GM12872 (cell line): ENCODE data around the gene GPBAR1.

Experiments used
- TF ChIP-seq, protein P1 (sequence below): IDR thresholded peaks from 3 replicates; pipeline ENCODE4 v1.5.1; 2011; ENCODE audit warnings: low read depth, mild to moderate bottlenecking, low read length, moderate library complexity; ENCODE audit not compliant: insufficient read depth

GPBAR1 gene

DNA sequence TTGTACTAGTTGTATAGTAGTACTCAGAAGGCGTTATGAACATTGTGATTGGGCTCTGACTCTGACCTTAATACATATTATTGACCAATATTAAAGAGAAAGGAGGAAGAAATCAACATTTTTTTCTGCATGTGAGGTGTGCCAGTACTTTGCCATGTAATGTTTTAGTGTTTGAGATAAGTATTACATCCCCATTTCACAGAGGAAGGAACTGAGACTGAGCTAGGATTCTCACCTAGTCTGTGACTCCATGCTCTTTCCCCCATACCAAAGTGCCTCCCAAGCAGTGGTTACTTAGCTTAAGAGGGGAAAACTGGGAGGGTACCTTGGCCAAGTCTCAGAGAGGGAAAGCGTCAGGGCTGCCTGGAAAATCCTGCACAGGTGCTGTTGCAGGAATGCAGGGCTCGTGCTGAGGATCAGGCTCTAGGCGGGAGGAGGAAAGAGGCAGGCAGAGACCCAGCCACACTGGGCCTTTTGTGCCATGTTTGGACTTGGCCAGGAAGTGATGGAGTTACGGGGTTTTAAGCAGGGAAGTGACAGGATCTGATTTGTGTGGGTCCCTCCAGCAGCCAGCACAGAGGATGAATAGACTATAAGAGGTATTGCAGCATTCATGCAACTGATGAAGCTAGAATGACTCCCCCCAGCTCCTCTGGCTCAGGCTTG is 11.2 kb downstream of the GPBAR1 start:
- TF ChIP-seq, protein P1, sequence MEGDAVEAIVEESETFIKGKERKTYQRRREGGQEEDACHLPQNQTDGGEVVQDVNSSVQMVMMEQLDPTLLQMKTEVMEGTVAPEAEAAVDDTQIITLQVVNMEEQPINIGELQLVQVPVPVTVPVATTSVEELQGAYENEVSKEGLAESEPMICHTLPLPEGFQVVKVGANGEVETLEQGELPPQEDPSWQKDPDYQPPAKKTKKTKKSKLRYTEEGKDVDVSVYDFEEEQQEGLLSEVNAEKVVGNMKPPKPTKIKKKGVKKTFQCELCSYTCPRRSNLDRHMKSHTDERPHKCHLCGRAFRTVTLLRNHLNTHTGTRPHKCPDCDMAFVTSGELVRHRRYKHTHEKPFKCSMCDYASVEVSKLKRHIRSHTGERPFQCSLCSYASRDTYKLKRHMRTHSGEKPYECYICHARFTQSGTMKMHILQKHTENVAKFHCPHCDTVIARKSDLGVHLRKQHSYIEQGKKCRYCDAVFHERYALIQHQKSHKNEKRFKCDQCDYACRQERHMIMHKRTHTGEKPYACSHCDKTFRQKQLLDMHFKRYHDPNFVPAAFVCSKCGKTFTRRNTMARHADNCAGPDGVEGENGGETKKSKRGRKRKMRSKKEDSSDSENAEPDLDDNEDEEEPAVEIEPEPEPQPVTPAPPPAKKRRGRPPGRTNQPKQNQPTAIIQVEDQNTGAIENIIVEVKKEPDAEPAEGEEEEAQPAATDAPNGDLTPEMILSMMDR = no peak

DNA sequence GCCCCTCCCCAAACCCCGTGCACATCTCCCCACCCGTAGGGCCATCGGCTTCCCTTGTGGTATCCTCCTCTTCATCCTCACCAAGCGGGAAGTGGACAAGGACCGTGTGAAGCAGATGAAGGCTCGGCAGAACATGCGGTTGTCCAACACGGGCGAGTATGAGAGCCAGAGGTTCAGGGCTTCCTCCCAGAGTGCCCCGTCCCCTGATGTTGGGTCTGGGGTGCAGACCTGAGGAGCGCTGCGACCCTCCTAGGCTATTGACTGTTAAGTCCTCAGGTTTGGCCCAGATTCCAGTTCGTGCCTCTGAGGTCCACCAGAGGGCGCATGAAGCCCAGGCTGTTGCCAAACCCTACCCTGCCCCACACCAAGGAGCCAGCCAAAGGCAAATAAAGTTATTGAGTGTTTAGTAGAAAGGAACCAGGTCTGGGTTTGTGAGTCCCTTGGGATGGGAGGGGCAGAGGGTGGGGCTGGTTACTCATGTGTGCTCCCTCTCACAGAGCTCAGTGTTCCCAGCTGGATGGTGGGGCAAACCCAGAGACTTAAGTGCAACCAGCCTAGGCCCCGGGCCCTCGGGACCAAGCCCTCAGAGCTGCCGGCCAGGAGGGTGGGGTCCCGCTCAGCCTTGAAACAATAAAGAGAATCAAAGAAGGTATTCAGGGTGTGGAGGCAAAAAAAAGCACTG is 11.9 kb downstream of the GPBAR1 start:
- TF ChIP-seq, protein P1 = peak; percentile 95

DNA sequence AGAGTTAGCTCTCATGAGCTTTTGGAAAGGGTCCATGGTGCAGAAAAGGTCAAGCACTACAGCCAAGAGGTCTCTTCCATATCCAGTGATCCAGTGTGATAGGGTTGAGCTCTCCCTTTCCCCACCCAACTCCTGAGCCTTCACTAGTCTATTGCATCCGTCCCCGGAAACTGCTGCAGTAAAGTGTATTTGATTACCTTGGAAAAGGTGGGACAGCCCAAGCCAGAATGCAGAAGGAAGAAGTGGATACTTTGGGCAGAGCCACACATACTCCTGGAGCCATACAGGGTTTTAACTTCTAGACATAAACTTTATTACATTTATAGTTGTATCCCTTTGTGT is 13.1 kb downstream of the GPBAR1 start:
- TF ChIP-seq, protein P1 = no peak

DNA sequence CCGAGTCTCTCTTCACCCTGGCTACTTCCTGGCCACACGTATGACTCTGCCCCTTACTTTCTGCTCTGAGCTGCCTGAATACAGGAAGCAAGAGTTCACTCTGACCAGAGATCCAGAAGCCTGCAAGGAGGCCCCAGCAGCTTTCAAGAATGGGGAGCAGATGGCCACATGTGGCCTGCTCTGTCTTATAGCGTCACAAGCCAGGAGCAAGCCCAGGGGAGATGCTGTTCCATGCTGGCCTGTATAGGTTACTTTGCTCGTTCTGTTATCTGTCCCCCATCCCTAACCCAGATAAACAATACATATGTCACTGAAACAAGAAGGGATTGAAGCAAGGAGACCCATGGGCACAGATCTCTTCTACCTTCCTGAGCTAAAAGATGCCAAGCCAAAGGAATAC is 13.8 kb downstream of the GPBAR1 start:
- TF ChIP-seq, protein P1 = no peak

DNA sequence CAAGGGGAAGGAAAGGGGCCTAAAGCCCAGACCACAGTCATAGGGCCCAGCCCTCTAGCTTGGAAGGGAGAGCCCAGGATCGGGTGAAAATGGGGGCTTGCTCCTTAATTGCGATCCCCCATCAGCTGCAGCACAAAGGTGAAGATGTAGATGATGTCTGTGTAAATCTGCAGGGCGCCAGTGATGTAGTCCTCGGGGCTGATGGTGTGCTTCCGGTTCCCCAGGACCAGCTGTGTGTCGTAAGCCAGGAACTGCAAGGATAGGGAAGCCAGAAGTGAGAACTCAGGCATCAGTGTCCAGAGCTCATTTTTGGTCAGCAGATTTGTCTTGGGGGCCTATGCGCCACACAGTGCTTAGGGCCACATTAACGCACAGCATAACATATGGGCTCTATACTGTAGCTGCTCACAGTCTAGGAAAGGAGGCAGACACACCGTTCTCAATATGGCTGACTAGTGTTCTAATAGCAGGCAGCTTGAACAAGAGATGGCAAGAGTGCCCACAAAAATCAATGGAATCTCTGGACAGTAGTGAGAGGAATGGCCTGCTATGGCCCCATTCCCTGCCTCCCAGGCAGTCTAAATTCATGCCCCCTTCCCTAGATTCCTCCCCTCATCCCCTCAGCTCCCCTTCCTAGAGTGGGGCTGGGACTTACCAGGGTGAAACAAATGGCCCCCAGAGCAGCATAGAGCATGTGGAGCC is 14.7 kb downstream of the GPBAR1 start:
- TF ChIP-seq, protein P1 = no peak

DNA sequence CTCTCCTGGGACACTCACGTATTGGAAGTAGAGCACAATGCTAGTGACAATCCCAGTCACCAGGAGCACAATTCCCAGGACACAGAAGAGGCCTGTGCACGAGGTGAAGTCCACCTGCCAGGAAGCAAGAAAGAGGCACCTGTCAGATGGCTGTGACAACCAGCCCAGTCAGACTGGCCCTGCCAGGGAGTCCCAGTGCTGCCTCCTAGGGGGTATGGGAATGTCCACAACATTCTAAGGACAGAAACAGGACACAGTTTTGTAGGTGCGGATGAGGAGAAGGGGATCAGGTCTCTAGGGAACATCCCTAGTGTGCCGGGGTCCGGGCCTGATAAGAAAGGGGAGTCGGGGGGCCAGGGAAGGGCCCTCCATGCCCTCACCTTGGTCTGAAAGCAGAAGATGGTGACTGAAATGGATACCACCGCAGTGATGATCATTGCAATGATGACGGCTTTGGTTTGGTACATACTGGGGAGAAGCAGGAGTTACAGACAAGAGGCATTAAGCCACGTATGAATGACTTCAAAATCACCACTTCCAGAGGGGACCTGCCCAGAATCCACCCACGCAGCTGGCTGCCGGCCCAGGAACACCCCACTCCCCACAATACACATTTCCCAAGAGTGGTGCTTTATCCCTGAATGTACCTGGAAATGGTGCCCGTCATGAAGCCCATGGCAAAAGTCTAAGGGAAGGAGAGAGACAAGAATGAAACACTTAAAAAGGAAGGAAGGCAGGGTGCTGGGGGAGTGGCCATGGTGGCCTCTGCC is 16.4 kb downstream of the GPBAR1 start:
- TF ChIP-seq, protein P1 = no peak

DNA sequence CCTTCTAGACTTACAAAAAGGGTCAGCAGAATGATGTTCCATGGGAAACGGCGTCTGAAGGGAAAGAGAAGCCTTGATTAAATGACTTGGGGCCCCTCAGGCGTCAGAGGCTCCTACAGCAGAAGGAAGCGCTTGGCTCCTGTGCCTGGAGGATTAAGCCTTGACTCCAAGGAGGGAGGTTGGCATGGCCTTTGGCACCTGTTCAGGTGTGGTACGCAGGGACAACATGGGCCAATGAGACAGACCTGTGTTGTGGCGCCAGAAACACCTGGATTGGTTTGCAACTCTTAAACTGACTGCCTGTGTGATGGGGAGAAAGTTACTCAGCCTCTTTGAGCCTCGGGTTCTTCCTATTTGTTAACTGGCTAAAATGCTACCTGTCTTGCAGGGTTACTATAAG is 17.1 kb downstream of the GPBAR1 start:
- TF ChIP-seq, protein P1 = no peak
